H9 (cell line): ENCODE results near the gene NHERF2. TPM values are rescaled to one million over a fixed set of nuclear protein-coding genes. Genes with fewer than 3 reads are reported as not detected.

Experiments used
- DNase-seq: peaks from one replicate; pipeline ENCODE4 v3.0.0-alpha.2; 2017
- H2AFZ ChIP-seq: one replicate; pipeline ENCODE4 v1.6.1; 2013; ENCODE audit warnings: mild to moderate bottlenecking, low read length, control low read depth, moderate library complexity
- H2AK5ac ChIP-seq: 2 replicates; pipeline ENCODE4 v1.6.1; 2013; ENCODE audit warnings: low read length, control low read depth, mixed read lengths; ENCODE audit not compliant: insufficient read length
- H2BK120ac ChIP-seq: one replicate; pipeline ENCODE4 v1.6.1; 2013; ENCODE audit warnings: low read depth, mild to moderate bottlenecking, low read length, control low read depth, inconsistent platforms; ENCODE audit not compliant: poor library complexity, severe bottlenecking
- H2BK12ac ChIP-seq: 2 replicates; pipeline ENCODE4 v1.6.1; 2013; ENCODE audit warnings: low read length, control low read depth, mixed read lengths, low read depth; ENCODE audit not compliant: insufficient read length
- H2BK15ac ChIP-seq: 2 replicates; pipeline ENCODE4 v1.6.1; 2013; ENCODE audit warnings: low read depth, low read length, control low read depth
- H2BK20ac ChIP-seq: one replicate; pipeline ENCODE4 v1.6.1; 2013; ENCODE audit warnings: low read depth, mild to moderate bottlenecking, low read length, control low read depth, inconsistent platforms; ENCODE audit not compliant: poor library complexity, severe bottlenecking
- H2BK5ac ChIP-seq: 2 replicates; pipeline ENCODE4 v1.6.1; 2013; ENCODE audit warnings: low read length, control low read depth, mixed read lengths; ENCODE audit not compliant: insufficient read length
- H3K14ac ChIP-seq: 2 replicates; pipeline ENCODE4 v1.6.1; 2013; ENCODE audit warnings: low read length, control low read depth; ENCODE audit not compliant: insufficient read depth
- H3K18ac ChIP-seq: 2 replicates; pipeline ENCODE4 v1.6.1; 2013; ENCODE audit warnings: low read depth, mild to moderate bottlenecking, mixed read lengths, low read length, control low read depth; ENCODE audit not compliant: insufficient read length
- H3K23ac ChIP-seq: 2 replicates; pipeline ENCODE4 v1.6.1; 2013; ENCODE audit warnings: low read length, control low read depth, mixed read lengths, low read depth; ENCODE audit not compliant: insufficient read length
- H3K23me2 ChIP-seq: 2 replicates; pipeline ENCODE4 v1.6.1; 2013; ENCODE audit warnings: low read depth, mild to moderate bottlenecking, mixed read lengths, low read length, control low read depth; ENCODE audit not compliant: insufficient read length, poor library complexity, severe bottlenecking
- H3K27ac ChIP-seq: 2 replicates; pipeline ENCODE4 v1.5.1; 2013; ENCODE audit warnings: low read length, control low read depth, mixed read lengths, low read depth; ENCODE audit not compliant: insufficient read length
- H3K27me3 ChIP-seq: 2 replicates; pipeline ENCODE4 v1.6.1; 2013; ENCODE audit warnings: low read length, control low read depth, inconsistent platforms; ENCODE audit not compliant: insufficient read depth
- H3K4ac ChIP-seq: 2 replicates; pipeline ENCODE4 v1.6.1; 2013; ENCODE audit warnings: low read depth, mild to moderate bottlenecking, control low read depth, inconsistent platforms, low read length, moderate library complexity
- H3K4me1 ChIP-seq: 2 replicates; pipeline ENCODE4 v1.6.1; 2013; ENCODE audit warnings: low read length, control low read depth, inconsistent platforms; ENCODE audit not compliant: insufficient read depth
- H3K4me2 ChIP-seq: 2 replicates; pipeline ENCODE4 v1.6.1; 2013; ENCODE audit warnings: low read length, control low read depth, mixed read lengths; ENCODE audit not compliant: insufficient read length, insufficient read depth
- H3K56ac ChIP-seq: 2 replicates; pipeline ENCODE4 v1.6.1; 2013; ENCODE audit warnings: low read depth, mild to moderate bottlenecking, mixed read lengths, low read length, control low read depth; ENCODE audit not compliant: insufficient read length
- H3K79me1 ChIP-seq: 2 replicates; pipeline ENCODE4 v1.6.1; 2013; ENCODE audit warnings: low read depth, mild to moderate bottlenecking, moderate library complexity, low read length, control low read depth, inconsistent platforms; ENCODE audit not compliant: insufficient read depth, poor library complexity, severe bottlenecking
- H3K79me2 ChIP-seq: 2 replicates; pipeline ENCODE4 v1.6.1; 2013; ENCODE audit warnings: low read length, control low read depth, inconsistent platforms; ENCODE audit not compliant: insufficient read depth
- H3K9ac ChIP-seq: 2 replicates; pipeline ENCODE4 v1.6.1; 2013; ENCODE audit warnings: low read length, control low read depth, mixed read lengths; ENCODE audit not compliant: insufficient read length; ENCODE audit errors: extremely low read depth
- H3K9me3 ChIP-seq: one replicate; pipeline ENCODE4 v1.6.1; 2013; ENCODE audit warnings: low read depth, low read length, inconsistent platforms; ENCODE audit not compliant: control insufficient read depth
- H3T11ph ChIP-seq: one replicate; pipeline ENCODE4 v1.6.1; 2013; ENCODE audit warnings: mild to moderate bottlenecking, low read length, control low read depth, inconsistent platforms
- H4K20me1 ChIP-seq: one replicate; pipeline ENCODE4 v1.6.1; 2013; ENCODE audit not compliant: control insufficient read depth, insufficient read length, insufficient read depth
- H4K5ac ChIP-seq: 2 replicates; pipeline ENCODE4 v1.6.1; 2013; ENCODE audit warnings: low read depth, mild to moderate bottlenecking, mixed read lengths, low read length, control low read depth; ENCODE audit not compliant: insufficient read length
- H4K8ac ChIP-seq: replicated peaks from 2 replicates; pipeline ENCODE4 v1.6.1; 2013; ENCODE audit warnings: low read length, control low read depth, mixed read lengths, low read depth; ENCODE audit not compliant: insufficient read length
- H4K91ac ChIP-seq: 2 replicates; pipeline ENCODE4 v1.6.1; 2013; ENCODE audit warnings: low read depth, mild to moderate bottlenecking, moderate library complexity, mixed read lengths, low read length, control low read depth; ENCODE audit not compliant: insufficient read length
- H3K27ac Mint-ChIP-seq, 3 experiments: 2 replicates in 2 of 3; 3 replicates in 1 of 3; pipeline ENCODE4 v1.8.0; 2020 to 2021; ENCODE audit warnings: mixed read lengths in 3 of 3, mild to moderate bottlenecking in 1 of 3, moderate library complexity in 1 of 3
- H3K27me3 Mint-ChIP-seq: 2 replicates; pipeline ENCODE4 v1.8.0; 2021; ENCODE audit warnings: low read depth, mild to moderate bottlenecking, moderate library complexity, mixed read lengths
- H3K36me3 Mint-ChIP-seq, 3 experiments: 2 replicates in 2 of 3; 3 replicates in 1 of 3; pipeline ENCODE4 v1.8.0; 2020 to 2021; ENCODE audit warnings: low read depth in 3 of 3, mixed read lengths in 3 of 3; ENCODE audit not compliant: insufficient read depth in 1 of 3
- H3K4me1 Mint-ChIP-seq, 2 experiments: 2 replicates each; pipeline ENCODE4 v1.8.0; 2020; ENCODE audit warnings: mixed read lengths in 2 of 2
- H3K4me3 Mint-ChIP-seq, 2 experiments: 2 replicates in 1 of 2; 3 replicates in 1 of 2; pipeline ENCODE4 v1.8.0; 2020 to 2021; ENCODE audit warnings: mild to moderate bottlenecking in 2 of 2, mixed read lengths in 2 of 2, moderate library complexity in 1 of 2
- H3K9me3 Mint-ChIP-seq, 2 experiments: 2 replicates in 1 of 2; 3 replicates in 1 of 2; pipeline ENCODE4 v1.8.0; 2020; ENCODE audit warnings: mild to moderate bottlenecking in 2 of 2, mixed read lengths in 2 of 2, moderate library complexity in 1 of 2
- WGBS: extraction: QIAGEN DNeasy Blood & Tissue Kit; methylation state at CpG from one replicate; pipeline ENCODE4 v1.1.7; 2013; ENCODE audit warnings: missing lambda C conversion rate, low lambda C conversion rate, mixed read lengths; ENCODE audit not compliant: insufficient read length; ENCODE audit errors: extremely low coverage; 5-methylcytosine and 5-hydroxymethylcytosine counted together
- total RNA-seq: library from RNA; stranded (reverse); gene quantifications from 2 replicates; pipeline ENCODE4 v1.2.1, GENCODE V29; 2021
- TF ChIP-seq, protein P1 (sequence below): fragments of 200-600 bp; sonication (generic); conservative IDR thresholded peaks from 3 replicates; pipeline ENCODE4 v1.8.0; 2021; ENCODE audit warnings: antibody characterized with exemption, mild to moderate bottlenecking

The NHERF2 gene
- total RNA-seq, 1 experiment from 2014 or later = 15.3 TPM

DNA sequence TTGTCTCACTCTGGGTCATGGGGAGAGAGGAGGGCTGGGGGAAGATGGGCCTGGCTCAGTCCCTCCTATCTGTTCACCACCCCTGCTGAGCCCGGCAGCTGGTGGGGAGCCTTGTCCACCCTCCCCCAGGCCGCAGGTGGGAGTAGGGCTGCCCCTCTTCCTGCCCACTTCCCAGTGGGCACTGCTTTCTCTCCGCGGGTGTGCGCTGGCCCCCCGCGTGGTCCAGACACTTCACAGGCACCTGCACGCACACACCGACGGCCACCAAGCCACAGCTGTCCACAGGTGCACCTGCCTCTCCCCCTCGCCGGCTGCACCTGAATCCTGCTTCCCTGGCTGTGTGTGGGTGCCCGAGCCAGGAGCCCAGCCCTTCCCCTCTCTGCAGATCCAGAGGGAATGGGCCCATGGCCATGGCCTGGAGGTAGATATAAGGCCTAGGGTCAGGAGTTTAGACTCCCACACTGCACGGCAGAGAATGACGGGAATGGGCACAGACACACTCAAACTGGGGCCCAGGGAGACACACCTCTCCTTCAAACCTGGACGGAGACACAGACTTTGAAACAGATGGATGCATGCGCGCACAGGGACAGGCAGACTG lies 2.0 kb downstream of the NHERF2 start:
- Histone ChIP-seq H3K9me3 (no peaks in the 10 kb centered on the region), H2AFZ (no peak overlapping the region), H3K79me2 (no peaks in the 10 kb centered on the region), H2AK5ac (no peak overlapping the region), H3K23ac (no peak overlapping the region), H2BK15ac (no peak overlapping the region), H4K20me1 (no peaks in the 10 kb centered on the region), H2BK12ac (no peak overlapping the region), H3K14ac (no peak overlapping the region), H4K91ac (no peak overlapping the region), H4K8ac (no peak overlapping the region), H3K4ac (no peak overlapping the region), H3K18ac (no peak overlapping the region), H2BK120ac (no peak overlapping the region), H3K9ac (no peak overlapping the region), H3K56ac (no peak overlapping the region), H3K23me2 (peaks cover 3% of the 10 kb centered on the region), H3K27ac (no peak overlapping the region), H3K4me2 (no peak overlapping the region), H3K27me3 (peaks cover 7% of the 10 kb centered on the region; the same call in 1 of the 2 replicates), H2BK5ac (no peak overlapping the region), H3T11ph (no peak overlapping the region), H4K5ac (no peak overlapping the region), H2BK20ac (no peak overlapping the region), H3K79me1 (no peaks in the 10 kb centered on the region), H3K4me1 (no peaks in the 10 kb centered on the region; the same call in 1 of the 2 replicates)
- peaks cover 10 to 13% of the 10 kb centered on the region in 2 experiments for H3K4me1 Mint-ChIP-seq
- H3K27me3 Mint-ChIP-seq = peaks cover 31% of the 10 kb centered on the region
- WGBS = no CpG with 5 or more reads among the region's 18 CpGs
- no peak for DNase-seq
- no peak overlapping the region; a peak in 1 of 5 replicates for H3K4me3 Mint-ChIP-seq
- H3K9me3 Mint-ChIP-seq = no peaks in the 10 kb centered on the region; a peak in 1 of 5 replicates
- TF ChIP-seq, protein P1, sequence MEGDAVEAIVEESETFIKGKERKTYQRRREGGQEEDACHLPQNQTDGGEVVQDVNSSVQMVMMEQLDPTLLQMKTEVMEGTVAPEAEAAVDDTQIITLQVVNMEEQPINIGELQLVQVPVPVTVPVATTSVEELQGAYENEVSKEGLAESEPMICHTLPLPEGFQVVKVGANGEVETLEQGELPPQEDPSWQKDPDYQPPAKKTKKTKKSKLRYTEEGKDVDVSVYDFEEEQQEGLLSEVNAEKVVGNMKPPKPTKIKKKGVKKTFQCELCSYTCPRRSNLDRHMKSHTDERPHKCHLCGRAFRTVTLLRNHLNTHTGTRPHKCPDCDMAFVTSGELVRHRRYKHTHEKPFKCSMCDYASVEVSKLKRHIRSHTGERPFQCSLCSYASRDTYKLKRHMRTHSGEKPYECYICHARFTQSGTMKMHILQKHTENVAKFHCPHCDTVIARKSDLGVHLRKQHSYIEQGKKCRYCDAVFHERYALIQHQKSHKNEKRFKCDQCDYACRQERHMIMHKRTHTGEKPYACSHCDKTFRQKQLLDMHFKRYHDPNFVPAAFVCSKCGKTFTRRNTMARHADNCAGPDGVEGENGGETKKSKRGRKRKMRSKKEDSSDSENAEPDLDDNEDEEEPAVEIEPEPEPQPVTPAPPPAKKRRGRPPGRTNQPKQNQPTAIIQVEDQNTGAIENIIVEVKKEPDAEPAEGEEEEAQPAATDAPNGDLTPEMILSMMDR = no peak
- H3K27ac Mint-ChIP-seq = no peak overlapping the region
- no peaks in the 10 kb centered on the region for H3K36me3 Mint-ChIP-seq
